BJ (cell line): ENCODE data around the gene SDK1. TPM values are rescaled to one million over a fixed set of nuclear protein-coding genes. Genes with fewer than 3 reads are reported as not detected.

Experiments used
- CTCF ChIA-PET: fragments of 350-600 bp; formaldehyde crosslinking; extraction: SDS; loops from one replicate; lab custom pipeline; 2021; ENCODE audit warnings: antibody characterized with exemption, inconsistent platforms; lab: Yijun Ruan, JAX
- POLR2A ChIA-PET: fragments of 300-600 bp; sonication (Branson Sonifier 250); formaldehyde crosslinking; extraction: SDS; loops from one replicate; lab custom pipeline; 2021; ENCODE audit warnings: antibody characterized with exemption; lab: Charles Lee
- DNase-seq: peaks from one replicate; pipeline ENCODE4 v3.0.0-alpha.2; 2011; ENCODE audit warnings: low read depth
- H3K27me3 ChIP-seq: 2 replicates; pipeline ENCODE4 v1.6.0; 2011; ENCODE audit warnings: low read length; ENCODE audit not compliant: control insufficient read depth, insufficient read depth
- H3K36me3 ChIP-seq: 2 replicates; pipeline ENCODE4 v1.5.1; 2011; ENCODE audit warnings: low read length; ENCODE audit not compliant: control insufficient read depth, insufficient read depth
- H3K4me3 ChIP-seq: 2 replicates; pipeline ENCODE4 v1.5.1; 2011; ENCODE audit warnings: low read depth, mild to moderate bottlenecking, control low read depth, low read length
- polyA plus RNA-seq: library from polyadenylated mRNA; depleted of rRNA; stranded (reverse); fragments of >200 nt; gene quantifications from 2 replicates; pipeline ENCODE4 v1.2.3, GENCODE V29; 2011
- TF ChIP-seq, protein P1 (sequence below): IDR thresholded peaks from 2 replicates; pipeline ENCODE4 v1.5.1; 2011; ENCODE audit warnings: low read depth, mild to moderate bottlenecking, control low read depth, inconsistent platforms, low read length, moderate library complexity; ENCODE audit not compliant: insufficient read depth

SDK1 gene
- polyA plus RNA-seq, 1 experiment, result 0.01 TPM

GRCh38 chr7:3648276-3648675 lies 347.2 kb downstream of the SDK1 start:
- no peak overlapping the region for H3K4me3 ChIP-seq
- TF ChIP-seq, protein P1, sequence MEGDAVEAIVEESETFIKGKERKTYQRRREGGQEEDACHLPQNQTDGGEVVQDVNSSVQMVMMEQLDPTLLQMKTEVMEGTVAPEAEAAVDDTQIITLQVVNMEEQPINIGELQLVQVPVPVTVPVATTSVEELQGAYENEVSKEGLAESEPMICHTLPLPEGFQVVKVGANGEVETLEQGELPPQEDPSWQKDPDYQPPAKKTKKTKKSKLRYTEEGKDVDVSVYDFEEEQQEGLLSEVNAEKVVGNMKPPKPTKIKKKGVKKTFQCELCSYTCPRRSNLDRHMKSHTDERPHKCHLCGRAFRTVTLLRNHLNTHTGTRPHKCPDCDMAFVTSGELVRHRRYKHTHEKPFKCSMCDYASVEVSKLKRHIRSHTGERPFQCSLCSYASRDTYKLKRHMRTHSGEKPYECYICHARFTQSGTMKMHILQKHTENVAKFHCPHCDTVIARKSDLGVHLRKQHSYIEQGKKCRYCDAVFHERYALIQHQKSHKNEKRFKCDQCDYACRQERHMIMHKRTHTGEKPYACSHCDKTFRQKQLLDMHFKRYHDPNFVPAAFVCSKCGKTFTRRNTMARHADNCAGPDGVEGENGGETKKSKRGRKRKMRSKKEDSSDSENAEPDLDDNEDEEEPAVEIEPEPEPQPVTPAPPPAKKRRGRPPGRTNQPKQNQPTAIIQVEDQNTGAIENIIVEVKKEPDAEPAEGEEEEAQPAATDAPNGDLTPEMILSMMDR, result no peak
- CTCF ChIA-PET, result no interaction called here
- no peak for DNase-seq
- H3K36me3 ChIP-seq, result no peaks in the 10 kb centered on the region
- POLR2A ChIA-PET, result no interaction called here
- no peaks in the 10 kb centered on the region for H3K27me3 ChIP-seq

DNA sequence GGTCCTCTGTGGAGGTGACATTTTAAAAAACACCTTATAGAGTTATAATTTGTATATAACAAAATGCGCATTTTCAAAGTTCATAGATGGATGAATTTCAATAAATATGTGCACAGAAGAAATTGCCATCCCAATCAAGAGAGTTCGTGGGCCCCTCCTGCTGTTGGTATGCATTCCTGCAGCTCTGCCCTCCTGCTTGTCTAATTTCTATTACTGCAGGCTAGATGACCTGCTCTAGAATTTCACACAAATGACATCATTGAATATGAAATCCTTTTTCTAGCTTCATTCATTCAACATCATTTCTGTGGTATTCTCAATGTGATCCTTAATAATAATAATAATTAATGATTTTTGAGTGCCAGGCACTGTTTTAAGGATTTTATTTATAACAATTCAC lies 348.2 kb downstream of the SDK1 start:
- no peaks in the 10 kb centered on the region for H3K27me3 ChIP-seq
- POLR2A ChIA-PET, result no interaction called here
- CTCF ChIA-PET, result no interaction called here
- H3K36me3 ChIP-seq, result no peaks in the 10 kb centered on the region
- TF ChIP-seq, protein P1, result no peak
- H3K4me3 ChIP-seq, result no peak overlapping the region
- DNase-seq, result no peak

GRCh38 chr7:3649678-3650440 lies 348.8 kb downstream of the SDK1 start:
- POLR2A ChIA-PET, result no interaction called here
- CTCF ChIA-PET, result no interaction called here
- TF ChIP-seq, protein P1, result no peak
- no peak for DNase-seq
- no peaks in the 10 kb centered on the region for H3K36me3 ChIP-seq
- H3K4me3 ChIP-seq, result no peak overlapping the region
- H3K27me3 ChIP-seq, result no peaks in the 10 kb centered on the region

- CTCF ChIA-PET, result no interaction called here
- POLR2A ChIA-PET, result no interaction called here
- Histone ChIP-seq H3K4me3 (no peak overlapping the region), H3K36me3 (no peaks in the 10 kb centered on the region), H3K27me3 (no peaks in the 10 kb centered on the region)
- TF ChIP-seq, protein P1, result no peak
- DNase-seq, result no peak
These were observed 349.8 kb downstream of the SDK1 start for GRCh38 chr7:3650844-3651243.

DNA sequence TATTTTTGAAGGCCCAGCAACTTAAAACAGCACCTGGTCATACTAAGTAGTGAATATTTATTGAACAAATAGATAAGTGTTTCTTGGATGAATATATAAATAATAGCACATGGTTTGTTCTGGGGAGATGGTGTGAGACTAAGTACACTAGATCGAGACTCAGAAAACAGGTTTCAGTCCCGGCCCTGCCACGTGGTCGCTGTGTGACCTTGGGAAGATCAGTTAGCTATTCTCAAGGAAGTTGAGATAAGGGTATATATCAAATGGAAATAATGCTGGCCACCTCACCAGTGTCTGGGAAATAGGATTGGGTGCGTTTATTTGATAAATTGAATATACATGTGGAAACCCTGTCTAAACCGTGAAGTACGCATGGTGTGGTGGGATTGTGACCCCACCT lies 354.6 kb downstream of the SDK1 start:
- CTCF ChIA-PET, result no interaction called here
- Histone ChIP-seq H3K36me3 (no peaks in the 10 kb centered on the region), H3K27me3 (no peaks in the 10 kb centered on the region), H3K4me3 (no peak overlapping the region)
- TF ChIP-seq, protein P1, result no peak
- POLR2A ChIA-PET, result no interaction called here
- DNase-seq, result no peak
